ENCODE measurements around the gene LDLRAD1.
"Not testable (repeated sequence)": the region's sequence is repeated elsewhere in the genome, so short reads cannot be mapped to it uniquely, and the experiment has no call there.

The LDLRAD1 gene

DNA sequence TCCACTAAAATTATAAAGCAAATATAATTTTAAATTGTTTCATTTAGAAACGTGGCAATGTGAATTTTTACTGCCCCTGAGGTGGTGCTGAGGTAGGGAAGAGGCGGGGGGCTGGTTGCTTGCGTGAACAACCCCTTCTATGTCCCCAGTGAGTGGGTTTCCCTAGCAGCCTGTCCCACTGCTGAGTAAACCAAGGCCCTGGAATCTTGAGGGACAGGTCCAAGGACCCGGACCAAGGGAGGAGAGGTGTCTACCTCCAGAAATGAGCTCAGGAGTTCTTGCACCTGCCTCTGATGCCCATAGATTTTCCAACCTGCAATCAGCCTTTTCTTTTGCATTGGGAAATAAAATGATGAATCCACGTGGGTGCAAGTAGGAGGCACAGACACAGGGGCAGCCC is 649 bp upstream of the LDLRAD1 start:
- in situ Hi-C loops (cut with HindIII; ENCODE audit: low sequenced_read_pairs), result no loop called here

DNA sequence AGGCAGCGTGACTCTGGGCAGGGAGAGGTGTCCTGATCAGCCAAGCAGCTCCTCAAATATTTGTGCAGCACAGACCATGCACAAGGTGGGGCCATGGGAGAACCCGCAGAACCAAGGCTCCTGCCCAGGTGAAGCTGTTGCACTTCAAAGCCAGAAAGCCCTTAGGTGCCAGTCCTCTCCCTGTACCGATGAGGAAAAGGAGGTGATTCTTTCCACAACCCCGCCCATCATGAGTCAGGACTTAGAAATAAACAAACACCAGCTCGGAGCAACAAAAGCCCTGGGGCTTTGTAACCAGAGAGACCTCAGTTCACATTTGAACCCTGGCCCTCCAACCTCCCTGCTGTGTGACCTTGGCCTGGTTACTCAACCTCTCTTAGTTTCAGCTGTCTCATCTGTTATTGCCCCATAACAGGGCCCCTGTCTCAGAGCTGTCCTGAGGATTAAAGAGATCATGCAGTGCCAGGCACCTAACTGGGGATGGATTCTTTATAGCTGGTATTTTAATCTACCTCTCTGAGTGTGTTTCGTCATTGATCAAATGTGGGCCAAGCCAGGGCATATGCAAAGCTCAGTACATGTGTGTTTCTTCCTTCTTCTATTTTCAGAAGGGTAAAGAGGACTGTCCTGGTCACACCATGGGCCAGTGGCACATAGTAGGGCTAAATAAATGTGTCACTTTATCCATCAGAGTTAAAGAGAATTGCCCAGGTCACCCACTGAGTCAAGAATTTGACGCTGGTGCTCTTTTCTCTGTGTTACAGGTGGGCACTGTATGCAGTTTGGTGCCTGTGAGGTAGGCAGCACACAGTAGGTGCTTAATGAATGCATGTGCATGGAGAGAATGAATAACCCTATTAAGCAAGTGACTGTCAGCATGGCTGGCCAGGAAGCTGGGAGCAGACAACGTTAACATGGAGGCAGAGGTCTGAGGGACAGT is 1.4 kb downstream of the LDLRAD1 start:
- in situ Hi-C loops (cut with HindIII; ENCODE audit: low sequenced_read_pairs), result no loop called here

DNA sequence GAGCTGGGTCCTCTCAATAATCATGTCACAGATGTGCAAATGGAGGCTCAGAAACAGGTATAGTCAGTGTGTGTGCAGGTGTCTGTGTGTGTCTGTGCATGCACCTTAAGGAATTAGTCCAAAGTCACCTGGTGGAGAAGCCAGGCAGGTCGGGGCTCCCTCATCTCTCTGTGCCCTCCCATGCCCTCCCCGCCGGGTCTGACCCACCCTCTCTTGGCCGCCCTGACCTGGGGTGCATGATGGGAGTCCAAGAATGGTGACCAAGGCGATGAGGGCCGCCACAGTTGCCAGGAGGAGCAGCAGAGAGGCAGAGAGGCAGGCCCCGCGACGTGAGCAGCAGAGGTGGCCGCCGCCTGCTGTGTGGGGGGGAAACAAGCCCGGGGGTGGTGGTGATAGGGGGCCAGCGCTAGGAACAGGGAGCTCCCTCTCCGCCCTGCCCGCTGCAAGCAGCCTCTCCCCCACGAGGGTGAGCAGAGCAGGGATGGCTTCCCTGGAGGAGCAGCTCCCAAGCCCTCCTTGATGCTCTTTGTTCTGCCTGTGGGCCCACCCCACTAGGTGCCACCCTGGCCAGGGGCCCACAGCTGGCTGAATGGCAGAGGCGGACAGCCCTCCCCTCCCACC is 3.9 kb downstream of the LDLRAD1 start:
- in situ Hi-C loops (cut with HindIII; ENCODE audit: low sequenced_read_pairs), result no loop called here

GRCh38 chr1:54013393-54014008 is 4.5 kb downstream of the LDLRAD1 start:
- in situ Hi-C loops (cut with HindIII; ENCODE audit: low sequenced_read_pairs), result no loop called here

DNA sequence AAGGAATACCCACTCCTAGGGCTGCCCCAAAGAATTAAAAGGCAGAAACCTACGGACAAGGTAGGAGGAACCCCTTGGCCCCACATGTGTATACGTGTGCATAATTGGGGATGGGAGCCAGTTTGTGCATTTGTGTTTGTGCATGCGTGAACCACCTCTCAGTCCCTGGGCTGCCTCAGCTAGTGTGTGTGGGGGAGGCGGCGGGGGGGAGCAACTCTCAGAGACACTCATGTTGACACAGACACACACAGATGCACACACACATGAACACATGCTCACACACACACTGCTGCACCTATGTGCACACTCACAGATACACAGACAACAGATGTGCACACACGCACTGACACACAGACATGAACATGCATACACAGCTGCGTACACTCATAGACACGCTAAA is 5.1 kb downstream of the LDLRAD1 start:
- in situ Hi-C loops (cut with HindIII; ENCODE audit: low sequenced_read_pairs), result no loop called here

DNA sequence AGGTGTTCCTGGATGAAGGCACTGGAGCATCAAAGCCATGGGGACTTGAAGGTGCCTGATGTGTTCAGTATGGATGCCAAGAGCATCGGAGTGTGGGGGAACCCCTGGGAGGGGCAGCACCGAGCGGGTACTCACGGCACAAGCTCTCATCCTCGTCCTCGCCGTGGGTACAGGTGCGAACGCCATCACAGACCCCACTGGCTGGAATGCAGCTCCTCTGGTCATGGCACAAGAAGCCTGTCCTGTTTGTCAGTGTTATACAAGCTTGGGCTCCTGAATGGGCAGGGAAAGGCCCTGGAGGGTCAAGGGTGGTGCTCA is 6.0 kb downstream of the LDLRAD1 start:
- in situ Hi-C loops (cut with HindIII; ENCODE audit: low sequenced_read_pairs), result no loop called here

DNA sequence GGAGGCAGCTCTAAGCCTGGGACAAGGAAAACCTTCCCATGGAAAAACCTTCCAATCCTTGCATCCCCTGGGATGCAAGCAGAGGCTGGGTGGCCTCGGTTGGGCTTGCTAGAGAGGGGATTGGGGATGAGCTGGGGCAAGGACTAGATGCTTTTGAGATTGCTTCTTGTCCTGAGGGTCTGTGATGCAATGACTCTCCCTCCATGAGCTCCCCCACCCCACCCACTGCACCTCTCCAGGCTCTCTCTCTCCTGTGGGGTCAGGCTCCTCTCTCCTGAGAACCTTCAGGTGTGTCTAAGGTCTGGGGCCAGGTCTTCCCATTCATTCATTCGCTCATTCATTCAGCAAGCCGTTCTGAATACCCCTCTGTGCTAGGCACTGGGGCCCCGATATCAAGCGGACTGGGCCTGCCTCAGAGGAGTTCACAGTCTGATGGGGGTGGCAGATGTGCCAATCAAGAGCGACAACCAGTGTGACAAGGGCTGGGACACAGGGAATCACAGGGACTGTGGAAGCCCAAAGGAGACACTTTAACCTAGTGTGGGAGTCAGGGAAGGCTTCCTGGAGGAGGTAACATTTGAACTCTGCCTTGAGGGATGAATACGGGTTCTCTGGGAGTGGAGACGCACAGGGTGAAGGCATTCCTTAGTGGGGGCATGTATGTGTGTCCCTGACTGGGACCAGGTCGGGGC is 6.5 kb downstream of the LDLRAD1 start:
- in situ Hi-C loops (cut with HindIII; ENCODE audit: low sequenced_read_pairs), result no loop called here

DNA sequence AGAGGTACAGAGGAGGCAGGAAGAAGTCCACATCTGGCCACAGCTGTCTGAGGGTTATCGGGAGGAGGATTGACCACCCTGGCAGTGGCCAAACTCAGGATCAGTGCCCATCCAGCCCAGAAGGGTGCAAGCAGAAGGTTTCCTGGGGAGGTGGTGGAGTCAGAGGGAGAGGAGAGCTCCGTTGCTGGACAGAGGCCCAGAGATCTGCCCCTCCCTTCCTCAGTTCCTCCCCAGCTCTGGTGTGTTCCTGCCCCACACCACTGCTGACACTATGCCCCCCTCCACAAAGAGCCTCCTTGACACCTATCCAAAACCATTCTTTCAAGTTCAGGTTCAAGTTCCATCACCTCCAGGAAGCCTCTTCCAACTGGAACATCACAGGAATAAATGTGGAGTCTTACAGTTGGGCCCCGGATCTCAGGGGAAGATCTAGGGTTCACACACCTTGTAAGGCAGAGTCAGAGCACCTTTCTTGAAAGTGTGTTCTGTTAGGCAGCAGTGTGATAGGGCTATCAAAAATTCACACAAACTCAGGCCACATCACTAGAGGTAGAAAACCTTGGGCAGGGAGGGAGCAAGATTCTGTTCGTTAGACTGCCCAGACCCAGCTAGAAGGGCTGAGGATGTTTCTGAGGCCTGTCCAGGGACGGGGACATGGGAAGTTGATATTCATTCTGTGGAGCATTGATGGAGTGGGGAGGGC is 7.4 kb downstream of the LDLRAD1 start:
- in situ Hi-C loops (cut with HindIII; ENCODE audit: low sequenced_read_pairs), result no loop called here

GRCh38 chr1:54009406-54009805 is 8.6 kb downstream of the LDLRAD1 start:
- in situ Hi-C loops (cut with HindIII; ENCODE audit: low sequenced_read_pairs), result no loop called here

- in situ Hi-C loops (cut with HindIII; ENCODE audit: low sequenced_read_pairs), result no loop called here
Measured at GRCh38 chr1:54008876-54009275, 9.1 kb downstream of the LDLRAD1 start.

- in situ Hi-C loops (cut with HindIII; ENCODE audit: low sequenced_read_pairs), result no loop called here
Measured at GRCh38 chr1:54007613-54008012, 10.4 kb downstream of the LDLRAD1 start.

DNA sequence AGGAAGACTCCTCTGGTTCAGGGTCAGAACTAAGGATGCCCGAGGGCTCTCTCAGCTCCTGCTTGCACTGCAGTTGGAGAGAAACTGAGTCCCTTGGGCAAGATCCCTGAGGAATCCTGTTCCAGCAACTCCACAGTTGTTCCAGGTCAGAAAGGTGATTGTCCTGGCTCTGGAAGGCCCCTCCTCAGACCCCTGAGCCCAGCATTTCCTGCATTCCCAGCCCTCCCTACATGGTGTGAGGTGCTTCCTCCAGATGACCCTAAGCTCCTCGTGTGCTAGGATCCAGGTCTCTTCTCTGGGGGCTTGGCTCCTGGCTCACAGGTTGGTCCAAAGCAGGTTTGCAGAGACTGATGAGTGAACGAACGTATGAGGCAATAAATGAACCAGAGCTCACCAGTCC is 11.5 kb downstream of the LDLRAD1 start:
- in situ Hi-C loops (cut with HindIII; ENCODE audit: low sequenced_read_pairs), result no loop called here

DNA sequence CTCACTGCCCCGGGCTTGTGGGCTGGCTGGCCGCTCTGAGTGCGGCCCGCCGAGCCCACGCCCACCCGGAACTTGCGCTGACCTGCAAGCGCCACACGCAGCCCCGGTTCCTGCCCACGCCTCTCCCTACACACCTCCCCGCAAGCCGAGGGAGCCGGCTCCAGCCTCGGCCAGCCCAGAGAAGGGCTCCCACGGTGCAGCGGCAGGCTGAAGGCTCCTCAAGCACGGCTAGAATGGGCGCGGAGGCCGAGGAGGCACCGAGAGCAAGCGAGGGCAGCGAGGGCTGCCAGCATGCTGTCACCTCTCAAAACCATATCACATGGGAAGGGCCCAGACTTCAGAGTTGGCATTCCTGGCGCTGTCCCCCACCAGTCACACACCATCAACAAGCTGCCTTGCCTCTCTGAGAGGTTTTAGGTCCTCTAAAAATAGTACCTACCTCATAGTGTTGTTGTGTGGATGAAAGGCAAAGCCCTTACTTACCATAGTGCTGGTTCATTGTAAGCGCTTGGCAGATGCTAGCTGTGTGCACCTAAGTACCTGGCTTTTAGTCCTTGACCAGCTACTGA is 13.4 kb downstream of the LDLRAD1 start:
- in situ Hi-C loops (cut with HindIII; ENCODE audit: low sequenced_read_pairs), result no loop called here

GRCh38 chr1:54003750-54004480 is 14.1 kb downstream of the LDLRAD1 start:
- in situ Hi-C loops (cut with HindIII; ENCODE audit: low sequenced_read_pairs), result not testable (repeated sequence)

DNA sequence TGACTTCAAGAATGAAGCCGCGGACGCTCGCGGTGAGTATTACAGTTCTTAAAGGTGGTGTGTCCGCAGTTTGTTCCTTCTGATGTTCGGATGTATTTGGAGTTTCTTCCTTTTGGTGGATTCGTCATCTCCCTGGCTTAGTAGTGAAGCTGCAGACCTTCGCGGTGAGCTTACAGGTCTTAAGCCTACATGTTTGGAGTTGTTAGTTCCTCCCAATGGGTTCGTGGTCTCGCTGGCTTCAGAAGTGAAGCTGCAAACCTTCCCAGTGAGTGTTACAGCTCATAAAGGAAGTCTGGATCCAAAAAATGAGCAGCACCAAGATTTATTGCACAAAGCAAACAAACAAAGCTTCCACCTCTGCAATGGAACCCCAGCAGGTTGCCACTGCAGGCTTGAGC is 14.7 kb downstream of the LDLRAD1 start:
- in situ Hi-C loops (cut with HindIII; ENCODE audit: low sequenced_read_pairs), result no loop called here

DNA sequence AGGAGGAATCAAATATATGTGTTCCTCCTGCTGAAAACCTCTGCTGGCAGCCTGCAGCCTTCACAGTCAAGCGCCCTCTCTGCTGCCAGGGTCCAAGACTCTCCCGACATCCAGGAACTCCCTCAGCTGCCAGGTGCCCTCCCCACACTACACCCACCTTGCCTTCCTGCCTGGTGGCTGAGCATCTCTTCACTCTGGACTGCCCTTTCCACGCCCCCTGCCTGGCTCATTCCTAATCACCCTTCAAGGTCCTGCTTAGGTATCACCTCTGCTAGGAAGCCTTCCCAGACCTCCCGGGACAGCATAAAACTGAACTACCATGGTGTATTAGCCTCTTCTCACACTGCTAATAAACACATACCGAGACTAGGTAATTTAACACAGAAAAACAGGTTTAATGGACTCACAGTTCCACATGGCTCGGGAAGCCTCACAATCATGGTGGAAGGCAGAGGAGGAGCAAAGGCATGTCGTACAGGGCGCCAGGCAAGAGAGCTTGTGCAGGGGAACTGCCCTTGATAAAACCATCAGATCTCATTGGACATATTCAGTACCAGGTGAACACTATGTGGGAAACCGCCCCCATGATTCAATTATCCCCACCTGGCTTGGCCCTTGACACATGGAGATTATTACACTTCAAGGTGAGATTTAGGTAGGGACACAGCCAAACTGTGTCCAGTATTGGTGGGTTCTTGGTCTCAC is 15.3 kb downstream of the LDLRAD1 start:
- in situ Hi-C loops (cut with HindIII; ENCODE audit: low sequenced_read_pairs), result no loop called here

- in situ Hi-C loops (cut with HindIII; ENCODE audit: low sequenced_read_pairs), result no loop called here
Measured at GRCh38 chr1:54001591-54001990, 16.4 kb downstream of the LDLRAD1 start.

DNA sequence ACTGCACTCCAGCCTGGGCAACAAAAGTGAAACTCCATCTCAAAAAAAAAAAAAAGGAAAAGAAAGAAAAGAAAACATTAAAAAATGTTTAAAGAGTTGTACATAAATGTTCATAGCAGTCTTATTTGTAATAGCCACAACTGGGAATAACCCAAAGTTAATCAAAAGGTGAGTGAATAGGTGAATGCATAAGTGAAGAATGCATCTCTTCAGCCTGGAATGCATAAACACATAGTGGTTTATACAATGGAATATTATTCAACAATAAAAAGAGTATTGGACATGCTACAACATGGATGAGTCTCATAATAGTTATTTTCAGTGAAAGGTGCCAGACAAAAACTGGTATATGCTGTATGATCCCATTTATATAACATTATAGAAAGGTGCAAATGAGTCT is 18.1 kb downstream of the LDLRAD1 start:
- in situ Hi-C loops (cut with HindIII; ENCODE audit: low sequenced_read_pairs), result no loop called here

GRCh38 chr1:53998223-53998622 is 19.8 kb downstream of the LDLRAD1 start:
- in situ Hi-C loops (cut with HindIII; ENCODE audit: low sequenced_read_pairs), result no loop called here

All from DLD1 (cell line).